NOMO-1 (cell line): ENCODE results near the gene DENND1A.

Experiments used
- DNase-seq, 2 experiments: peaks; one replicate each; lab custom pipeline; 2025; ENCODE audit not compliant: unreplicated experiment in 2 of 2; lab: John Stamatoyannopoulos, UW

DENND1A gene

GRCh38 chr9:123691765-123692303 lies 238.1 kb downstream of the DENND1A start:
- no peak for DNase-seq

DNA sequence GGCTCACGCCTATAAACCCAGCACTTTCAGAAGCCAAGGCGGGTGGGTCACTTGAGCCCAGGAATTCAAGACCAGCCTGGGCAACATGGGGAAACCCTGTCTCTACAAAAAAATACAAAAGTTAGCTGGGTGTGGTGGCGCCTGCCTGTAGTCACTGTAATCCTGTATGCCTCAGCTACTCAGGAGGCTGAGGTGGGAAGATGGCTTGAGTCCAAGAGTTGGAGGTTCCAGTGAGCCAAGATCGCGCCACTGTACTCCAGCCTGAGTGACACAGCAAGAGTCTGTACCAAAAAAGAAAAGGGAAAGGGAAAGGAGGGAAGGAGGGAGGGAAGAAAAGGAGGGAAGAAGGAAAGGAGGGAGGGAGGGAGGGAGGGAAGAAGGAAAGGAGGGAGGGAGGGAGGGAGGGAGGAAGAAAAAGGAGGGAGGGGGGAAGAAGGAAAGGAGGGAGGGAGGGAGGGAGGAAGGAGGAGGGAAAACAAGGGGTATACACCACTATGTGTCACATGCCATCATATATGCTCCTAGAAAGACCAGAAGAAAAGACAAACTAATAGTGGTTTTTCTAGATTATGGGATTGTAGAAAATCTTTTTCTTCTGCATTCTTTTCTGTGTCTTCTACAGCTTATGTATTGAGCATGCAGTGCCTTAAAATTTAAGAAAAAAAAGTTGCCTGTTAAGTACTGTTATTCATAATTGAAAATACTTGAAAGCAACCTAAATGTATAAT lies 240.1 kb downstream of the DENND1A start:
- DNase-seq = no peak

DNA sequence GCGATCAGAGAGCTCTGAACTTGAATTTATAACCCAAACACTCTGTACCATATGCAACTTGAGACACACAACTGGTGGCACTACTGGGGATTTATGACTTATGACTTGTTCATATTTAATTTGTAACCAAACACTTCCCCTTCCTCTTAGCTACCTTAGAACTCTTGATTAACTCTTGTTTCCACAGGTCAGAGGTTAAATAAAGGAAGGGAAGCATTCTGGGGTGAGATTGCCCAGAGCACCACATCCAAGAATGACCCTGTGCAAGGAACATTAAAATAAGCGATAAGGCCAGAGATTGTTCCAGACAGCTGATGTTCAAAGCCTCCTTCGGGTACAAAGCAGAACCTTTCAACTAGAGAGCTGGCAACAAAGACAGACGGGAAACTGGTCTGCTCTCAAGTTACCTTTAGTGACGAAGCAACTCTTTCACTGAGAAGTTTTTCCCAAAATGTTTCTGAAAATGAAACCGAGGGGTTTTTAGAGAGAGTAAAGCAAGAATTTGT lies 242.6 kb downstream of the DENND1A start:
- peak in 1 of 2 experiments; percentile 78 for DNase-seq

DNA sequence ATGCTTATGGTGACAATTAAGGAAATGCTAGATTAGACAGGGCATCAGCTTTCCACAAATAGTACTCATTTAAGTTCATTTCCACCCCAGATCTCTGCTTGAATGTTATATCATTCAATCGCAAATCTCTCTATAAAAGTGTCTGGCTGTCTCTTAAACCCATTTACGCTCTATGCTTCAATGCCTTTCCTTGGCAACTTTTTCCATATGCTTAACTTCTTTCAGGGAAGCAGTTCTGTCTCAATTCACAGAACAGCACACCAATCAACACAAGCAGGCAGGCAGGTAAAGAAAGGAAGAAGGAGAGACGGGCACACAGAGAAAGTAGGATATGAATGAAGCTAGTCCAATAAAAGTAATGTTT lies 243.1 kb downstream of the DENND1A start:
- no peak for DNase-seq

- DNase-seq = no peak
These were observed 243.6 kb downstream of the DENND1A start for GRCh38 chr9:123686131-123686828.

GRCh38 chr9:123685489-123686083 lies 244.3 kb downstream of the DENND1A start:
- DNase-seq = no peak

- DNase-seq = no peak
These were observed 245.4 kb downstream of the DENND1A start for GRCh38 chr9:123684393-123685149.

- no peak for DNase-seq
These were observed 247.2 kb downstream of the DENND1A start for GRCh38 chr9:123682746-123683145.

- no peak for DNase-seq
These were observed 249.6 kb downstream of the DENND1A start for GRCh38 chr9:123680352-123680751.

DNA sequence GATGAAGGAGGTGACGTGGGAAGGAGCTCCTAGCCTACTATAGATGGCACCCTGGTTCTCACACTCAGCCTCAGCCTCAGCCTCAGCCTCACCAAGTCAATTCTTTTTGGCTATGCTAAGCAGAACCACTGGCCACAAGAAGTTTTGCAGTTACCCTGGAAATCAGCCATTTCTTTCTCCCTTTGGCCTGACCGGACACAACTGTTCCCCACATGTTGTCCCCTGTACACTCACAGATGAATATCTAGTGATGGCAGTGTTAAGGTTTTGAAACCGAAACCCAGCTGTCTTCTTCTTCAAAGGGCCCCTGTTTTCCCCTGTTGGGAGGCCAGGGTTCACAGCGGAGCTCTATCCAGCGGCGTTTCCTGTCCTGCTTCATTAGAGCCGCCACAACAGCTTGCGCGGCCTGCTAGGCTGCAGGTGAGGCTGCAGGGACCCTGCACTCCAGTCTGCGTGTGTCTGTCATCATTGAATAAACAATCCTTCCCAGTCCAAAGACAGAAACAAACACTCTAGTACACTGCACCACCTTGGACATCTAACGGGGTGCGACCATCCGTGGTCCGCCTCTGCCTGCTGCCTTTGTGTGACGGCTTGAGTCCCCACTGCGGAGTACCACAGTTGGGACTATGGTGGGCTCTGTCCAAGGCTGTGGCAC lies 250.5 kb downstream of the DENND1A start:
- DNase-seq = peak in 1 of 2 experiments; percentile 40

GRCh38 chr9:123678878-123679329 lies 251.0 kb downstream of the DENND1A start:
- peak in 1 of 2 experiments; percentile 24 for DNase-seq

DNA sequence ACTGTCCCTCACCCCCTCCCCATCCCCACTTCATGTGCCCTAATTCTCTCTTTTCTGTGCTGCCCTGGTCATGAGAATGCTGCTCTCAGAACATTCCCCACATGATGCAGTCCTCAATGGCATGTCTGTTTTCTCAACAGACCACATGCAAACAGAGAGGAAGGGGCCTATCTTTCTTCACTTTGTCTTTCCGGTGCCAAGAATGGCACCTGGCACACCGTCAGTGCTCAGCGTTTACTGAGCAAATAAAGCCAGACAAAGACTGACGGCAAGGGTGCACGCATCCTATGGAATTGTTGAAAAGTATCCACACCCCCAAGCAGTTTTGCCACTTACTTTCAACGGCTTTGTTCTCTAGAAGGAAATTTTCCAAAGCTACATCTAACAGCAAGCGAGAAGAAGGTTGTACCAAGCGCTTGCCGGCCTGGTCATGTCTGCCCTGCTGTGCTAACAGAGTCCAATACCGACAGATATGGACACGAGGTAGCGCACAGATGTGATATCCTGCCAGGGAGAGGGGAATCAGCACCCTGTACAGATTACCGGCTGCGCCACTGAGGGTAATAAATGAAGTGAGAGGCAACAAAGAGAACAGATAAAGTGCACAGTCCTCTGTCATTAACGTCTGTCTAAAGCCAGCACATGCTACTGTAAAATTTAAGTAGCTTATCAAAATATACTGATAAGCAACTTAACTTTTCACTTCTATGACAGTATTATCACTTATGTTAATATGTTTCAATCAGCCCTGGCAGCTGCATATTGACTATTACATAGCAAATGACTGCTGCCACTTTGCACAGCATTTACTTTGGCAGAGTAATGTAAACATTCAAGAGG lies 251.7 kb downstream of the DENND1A start:
- DNase-seq = no peak

GRCh38 chr9:123676869-123677268 lies 253.1 kb downstream of the DENND1A start:
- DNase-seq = no peak

DNA sequence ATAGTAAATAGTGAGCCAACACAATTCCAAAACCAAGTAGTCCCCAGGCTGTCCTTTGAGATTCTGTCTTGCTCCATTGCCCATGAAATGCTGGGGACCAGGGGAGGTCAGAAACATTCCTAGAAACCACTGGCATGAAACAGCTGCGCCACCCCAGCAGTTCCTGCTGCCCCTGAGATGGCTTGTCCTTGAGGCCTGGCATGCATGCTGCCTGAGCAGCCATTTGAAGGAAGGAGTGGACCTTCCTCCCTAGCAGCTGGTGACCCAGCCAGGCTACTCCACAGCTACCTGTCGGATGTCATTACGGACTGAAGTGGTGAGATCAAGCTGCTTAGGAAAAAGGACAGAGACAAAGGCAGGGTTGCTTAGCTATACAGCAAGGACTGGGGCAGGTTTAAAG lies 260.6 kb downstream of the DENND1A start:
- no peak for DNase-seq

DNA sequence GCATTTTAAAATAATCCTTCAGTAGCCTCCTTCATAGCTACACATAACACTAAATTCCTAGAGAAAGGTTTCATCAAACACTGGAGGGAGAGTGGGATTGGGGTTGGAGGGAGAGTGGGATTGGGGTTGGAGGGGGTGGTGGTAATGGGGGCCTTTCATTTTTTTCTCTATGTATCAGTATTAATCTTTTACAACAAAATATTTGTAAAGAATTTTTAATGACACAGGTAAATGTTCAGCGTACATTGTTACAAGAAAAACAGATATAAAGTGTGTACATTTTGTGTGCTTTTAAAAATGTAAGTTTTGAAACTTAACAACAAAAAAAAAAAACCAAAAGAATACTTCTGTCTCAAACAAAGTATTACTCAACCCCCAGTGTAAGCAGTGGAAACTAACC lies 266.4 kb downstream of the DENND1A start:
- no peak for DNase-seq

DNA sequence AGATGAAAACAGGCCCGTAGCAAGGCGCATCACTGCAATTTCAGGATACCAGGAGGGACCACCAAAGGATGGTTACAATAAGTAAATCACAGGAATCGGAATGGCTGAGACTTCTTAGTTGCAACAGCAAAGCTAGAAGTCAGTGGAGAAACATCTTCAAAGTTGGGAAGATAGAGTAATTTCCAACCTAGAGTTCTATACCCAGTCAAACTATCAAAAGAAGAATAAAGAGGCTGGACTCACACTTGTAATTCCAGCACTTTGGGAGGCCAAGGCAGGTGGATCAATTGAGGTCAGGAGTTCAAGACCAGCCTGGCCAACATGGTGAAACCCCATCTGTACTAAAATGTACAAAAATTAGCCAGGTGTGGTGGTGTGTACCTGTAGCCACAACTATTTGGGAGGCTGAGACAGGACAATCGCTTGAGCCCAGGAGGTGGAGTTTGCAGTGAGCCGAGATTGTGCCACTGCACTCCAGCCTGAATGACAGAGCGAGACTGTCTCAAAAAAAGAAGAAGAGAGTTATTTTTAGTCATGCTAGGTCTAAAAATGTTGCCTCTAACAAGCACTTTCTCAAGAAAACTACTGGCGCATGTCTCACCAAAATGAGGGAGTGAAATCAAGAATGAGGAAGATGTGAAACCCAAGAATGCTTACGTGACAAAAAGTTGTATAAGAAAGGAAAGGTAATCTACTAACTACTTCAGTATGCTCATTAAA lies 267.7 kb downstream of the DENND1A start:
- peak; percentile 65 to 78 for DNase-seq

DNA sequence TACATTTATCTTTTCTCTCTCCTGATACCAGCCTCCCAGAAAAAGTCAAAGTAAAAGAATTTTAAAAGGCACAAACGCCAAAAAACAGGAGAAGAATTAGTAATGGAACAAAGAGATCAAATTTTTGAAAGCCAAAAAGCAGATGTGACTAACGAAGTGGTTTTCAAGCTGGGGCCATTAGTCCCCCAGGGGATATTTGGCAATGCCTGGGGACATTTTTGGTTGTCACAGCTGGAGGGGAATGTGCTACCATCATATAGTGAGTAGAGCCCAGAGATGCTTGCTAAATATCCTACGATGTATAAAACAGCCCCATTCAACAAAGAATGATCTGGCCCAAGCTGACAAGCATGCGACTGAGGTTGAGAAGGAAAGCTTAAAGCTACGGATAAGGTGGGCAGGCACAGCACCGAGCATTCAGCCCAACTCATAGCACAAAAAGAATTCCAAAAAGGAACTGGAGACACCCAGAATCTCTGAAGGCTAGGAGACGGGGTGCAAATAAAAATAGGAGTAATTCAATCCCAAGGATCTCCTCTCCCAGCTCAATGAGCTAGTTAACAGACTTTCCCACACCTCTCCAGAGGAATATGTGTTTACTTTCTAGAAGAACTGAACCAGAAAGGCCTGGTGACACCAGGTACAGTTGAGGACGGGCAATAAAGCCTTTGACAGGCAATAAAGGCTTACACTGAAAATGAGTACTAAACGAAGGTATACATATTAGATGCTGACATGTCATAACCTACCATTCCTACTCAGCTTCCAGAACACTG lies 269.0 kb downstream of the DENND1A start:
- DNase-seq = no peak

DNA sequence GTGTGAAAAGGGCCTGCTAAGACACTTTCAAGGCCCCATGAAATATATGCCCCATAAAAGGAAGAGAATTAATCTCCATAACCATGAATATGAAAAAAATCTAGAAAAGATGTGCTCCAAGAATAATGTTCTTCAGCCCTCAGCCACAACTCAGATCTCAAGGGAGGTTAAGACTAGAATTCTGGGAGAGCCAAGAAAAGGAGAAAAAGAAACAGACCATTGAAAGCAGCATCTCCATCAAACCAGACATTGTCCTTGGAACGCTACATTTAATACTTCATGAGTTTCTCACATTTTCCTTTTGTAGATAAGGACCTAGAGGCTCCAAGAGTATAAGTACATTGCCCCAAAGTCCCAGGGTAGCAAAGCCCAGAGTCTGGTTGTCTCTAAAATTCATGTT lies 270.6 kb downstream of the DENND1A start:
- DNase-seq = no peak
